AG04449 (cell line): ENCODE data around the gene WNT11.

Source experiments
- CTCF ChIA-PET: fragments of 350-600 bp; formaldehyde crosslinking; extraction: SDS; loops from one replicate; lab custom pipeline; 2021; ENCODE audit warnings: antibody characterized with exemption; lab: Yijun Ruan, JAX
- POLR2A ChIA-PET: fragments of 400-600, 350-600 bp; formaldehyde crosslinking; extraction: SDS; loops from one replicate; lab custom pipeline; 2020; ENCODE audit warnings: antibody characterized with exemption, inconsistent platforms; lab: Yijun Ruan, JAX
- DNase-seq: peaks from one replicate; pipeline ENCODE4 v3.0.0-alpha.2; 2010; ENCODE audit warnings: low read depth, low spot score
- H3K4me3 ChIP-seq: 2 replicates; pipeline ENCODE4 v1.5.1; 2011; ENCODE audit warnings: low read depth, mild to moderate bottlenecking, control low read depth, low read length
- TF ChIP-seq, protein P1 (sequence below): IDR thresholded peaks from one replicate; pipeline ENCODE4 v1.5.1; 2011; ENCODE audit warnings: mild to moderate bottlenecking, moderate library complexity, low read length, control low read depth, inconsistent platforms; ENCODE audit not compliant: insufficient read depth; ENCODE audit errors: missing control alignments

WNT11 gene

DNA sequence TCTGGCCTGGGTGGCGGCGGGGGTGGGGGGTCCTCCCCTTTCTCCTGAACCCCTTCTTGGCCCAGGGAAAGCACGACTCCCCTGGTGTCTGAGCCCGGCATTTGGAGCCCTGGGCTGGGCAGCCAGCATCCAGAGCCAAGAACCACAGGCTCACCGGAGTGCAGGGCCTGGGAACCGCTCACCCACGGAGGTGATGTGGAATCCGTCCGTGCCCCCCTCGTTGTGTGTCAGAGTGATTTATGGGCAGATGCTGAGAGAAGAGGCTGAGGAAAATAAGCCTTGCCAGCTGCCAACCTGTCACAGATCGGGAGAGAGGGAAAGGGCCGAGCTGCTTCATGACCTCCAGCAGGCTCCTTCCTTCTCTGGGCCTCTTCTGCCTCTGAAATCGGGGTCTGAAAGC lies 33.7 kb downstream of the WNT11 start:
- TF ChIP-seq, protein P1, sequence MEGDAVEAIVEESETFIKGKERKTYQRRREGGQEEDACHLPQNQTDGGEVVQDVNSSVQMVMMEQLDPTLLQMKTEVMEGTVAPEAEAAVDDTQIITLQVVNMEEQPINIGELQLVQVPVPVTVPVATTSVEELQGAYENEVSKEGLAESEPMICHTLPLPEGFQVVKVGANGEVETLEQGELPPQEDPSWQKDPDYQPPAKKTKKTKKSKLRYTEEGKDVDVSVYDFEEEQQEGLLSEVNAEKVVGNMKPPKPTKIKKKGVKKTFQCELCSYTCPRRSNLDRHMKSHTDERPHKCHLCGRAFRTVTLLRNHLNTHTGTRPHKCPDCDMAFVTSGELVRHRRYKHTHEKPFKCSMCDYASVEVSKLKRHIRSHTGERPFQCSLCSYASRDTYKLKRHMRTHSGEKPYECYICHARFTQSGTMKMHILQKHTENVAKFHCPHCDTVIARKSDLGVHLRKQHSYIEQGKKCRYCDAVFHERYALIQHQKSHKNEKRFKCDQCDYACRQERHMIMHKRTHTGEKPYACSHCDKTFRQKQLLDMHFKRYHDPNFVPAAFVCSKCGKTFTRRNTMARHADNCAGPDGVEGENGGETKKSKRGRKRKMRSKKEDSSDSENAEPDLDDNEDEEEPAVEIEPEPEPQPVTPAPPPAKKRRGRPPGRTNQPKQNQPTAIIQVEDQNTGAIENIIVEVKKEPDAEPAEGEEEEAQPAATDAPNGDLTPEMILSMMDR = no peak

DNA sequence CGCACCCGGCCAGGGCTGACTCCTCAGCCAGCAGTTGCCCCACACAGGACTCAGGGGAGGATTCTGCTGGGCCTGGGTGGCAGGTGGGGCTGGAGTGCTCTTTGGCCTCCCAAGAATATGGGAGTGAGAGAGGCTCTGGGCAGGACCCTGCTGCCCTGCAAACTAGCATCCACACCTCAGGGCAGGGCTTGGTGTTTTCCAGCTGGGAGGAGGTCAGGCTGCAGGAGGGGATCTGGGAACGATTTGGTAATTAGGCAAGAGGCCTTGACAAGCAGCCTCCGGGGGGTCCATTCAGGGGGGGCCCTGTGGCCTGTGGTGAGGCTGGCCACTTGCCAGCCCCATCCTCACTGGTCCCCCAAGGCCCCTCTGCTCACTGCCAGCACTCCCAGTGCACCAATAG lies 35.8 kb downstream of the WNT11 start:
- ChIA-PET CTCF (interaction anchor here (1.1 to 3.1 kb wide), 3 partner anchors 18 to 273 kb away, joined by 4 to 10 read pairs (median 5); no protein-coding TSS in a partner anchor), POLR2A (no interaction called here)
- TF ChIP-seq, protein P1 = no peak
- H3K4me3 ChIP-seq = no peak overlapping the region
- no peak for DNase-seq

More for the DNA sequence above, 33.7 kb downstream of the WNT11 start:
- DNase-seq = no peak
- CTCF ChIA-PET = interaction anchor here (1.0 kb wide), 1 partner anchor 276 kb away, joined by 3 read pairs; no protein-coding TSS in a partner anchor
- POLR2A ChIA-PET = no interaction called here
- H3K4me3 ChIP-seq = no peak overlapping the region

DNA sequence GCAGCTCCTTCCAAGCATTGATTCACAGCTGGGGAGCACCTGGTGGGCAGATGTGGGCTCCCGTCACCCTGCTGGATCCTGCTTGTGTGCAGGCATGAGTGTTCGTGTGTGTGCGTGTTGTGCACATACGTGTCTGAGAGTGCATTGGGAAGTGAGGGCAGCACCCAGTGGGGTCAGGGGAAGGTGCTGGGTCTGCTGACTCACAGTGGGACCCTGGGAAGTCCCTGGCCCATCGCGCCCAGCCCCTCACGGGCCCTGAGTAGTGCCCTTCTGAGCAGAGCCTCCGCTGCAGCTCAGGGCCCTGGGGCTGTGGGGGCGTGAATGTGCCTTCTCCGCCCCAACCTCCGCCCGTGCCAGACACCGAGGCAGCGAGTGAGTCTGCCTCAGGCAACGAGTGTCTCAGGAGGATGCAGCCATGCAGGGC lies 36.8 kb downstream of the WNT11 start:
- TF ChIP-seq, protein P1 = no peak
- ChIA-PET CTCF (interaction anchor here (1.0 to 3.1 kb wide), 2 partner anchors 17 to 39 kb away, joined by 3 to 10 read pairs; no protein-coding TSS in a partner anchor), POLR2A (no interaction called here)
- no peak for DNase-seq
- no peak overlapping the region for H3K4me3 ChIP-seq

DNA sequence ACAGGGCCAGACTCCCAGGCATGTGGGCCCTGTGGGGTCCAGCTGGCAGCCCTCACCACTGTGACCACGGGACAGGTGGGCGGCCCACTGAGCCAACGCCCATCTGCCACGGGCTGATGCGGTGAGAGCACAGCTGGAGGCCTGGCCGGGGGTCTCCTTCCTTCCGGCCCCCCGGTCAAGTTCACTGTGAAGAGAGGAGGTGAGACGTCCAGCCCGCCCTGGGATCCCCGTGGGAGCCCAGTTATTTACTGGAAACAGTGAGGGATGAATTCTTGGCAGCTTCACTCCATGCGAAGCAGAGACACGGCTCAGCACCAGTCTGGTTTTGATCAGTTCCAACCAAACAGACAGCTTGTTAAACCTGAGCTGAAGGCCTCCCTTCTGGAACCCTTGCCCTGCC lies 38.7 kb downstream of the WNT11 start:
- TF ChIP-seq, protein P1 = no peak
- DNase-seq = no peak
- ChIA-PET CTCF (interaction anchor here (1.2 kb wide), 1 partner anchor 15 kb away, joined by 3 read pairs; no protein-coding TSS in a partner anchor), POLR2A (no interaction called here)
- no peak overlapping the region for H3K4me3 ChIP-seq

DNA sequence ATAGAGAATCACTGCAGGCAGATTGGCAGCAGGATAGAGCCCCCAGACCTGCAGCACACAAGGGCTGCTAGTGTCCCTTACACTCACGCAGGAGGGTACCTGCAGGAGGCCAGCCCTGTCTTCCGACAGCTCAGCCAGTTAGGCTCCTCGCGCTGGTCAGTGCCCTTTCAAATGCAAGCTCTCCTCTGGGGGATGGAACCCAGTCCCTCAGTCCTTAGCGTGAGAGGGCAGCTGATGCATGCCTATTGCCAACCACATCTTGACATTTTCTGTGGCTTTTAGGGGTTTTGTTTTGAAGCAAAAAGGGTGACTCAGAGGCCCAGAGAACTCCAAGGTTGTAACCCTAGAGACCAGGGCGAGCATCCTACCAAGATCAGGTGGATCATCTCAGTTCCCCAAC lies 40.0 kb downstream of the WNT11 start:
- H3K4me3 ChIP-seq = no peak overlapping the region
- CTCF ChIA-PET = interaction anchor here (1.2 to 1.8 kb wide), 2 partner anchors 14 to 41 kb away, joined by 4 read pairs; no protein-coding TSS in a partner anchor
- TF ChIP-seq, protein P1 = no peak
- no peak for DNase-seq
- POLR2A ChIA-PET = no interaction called here

DNA sequence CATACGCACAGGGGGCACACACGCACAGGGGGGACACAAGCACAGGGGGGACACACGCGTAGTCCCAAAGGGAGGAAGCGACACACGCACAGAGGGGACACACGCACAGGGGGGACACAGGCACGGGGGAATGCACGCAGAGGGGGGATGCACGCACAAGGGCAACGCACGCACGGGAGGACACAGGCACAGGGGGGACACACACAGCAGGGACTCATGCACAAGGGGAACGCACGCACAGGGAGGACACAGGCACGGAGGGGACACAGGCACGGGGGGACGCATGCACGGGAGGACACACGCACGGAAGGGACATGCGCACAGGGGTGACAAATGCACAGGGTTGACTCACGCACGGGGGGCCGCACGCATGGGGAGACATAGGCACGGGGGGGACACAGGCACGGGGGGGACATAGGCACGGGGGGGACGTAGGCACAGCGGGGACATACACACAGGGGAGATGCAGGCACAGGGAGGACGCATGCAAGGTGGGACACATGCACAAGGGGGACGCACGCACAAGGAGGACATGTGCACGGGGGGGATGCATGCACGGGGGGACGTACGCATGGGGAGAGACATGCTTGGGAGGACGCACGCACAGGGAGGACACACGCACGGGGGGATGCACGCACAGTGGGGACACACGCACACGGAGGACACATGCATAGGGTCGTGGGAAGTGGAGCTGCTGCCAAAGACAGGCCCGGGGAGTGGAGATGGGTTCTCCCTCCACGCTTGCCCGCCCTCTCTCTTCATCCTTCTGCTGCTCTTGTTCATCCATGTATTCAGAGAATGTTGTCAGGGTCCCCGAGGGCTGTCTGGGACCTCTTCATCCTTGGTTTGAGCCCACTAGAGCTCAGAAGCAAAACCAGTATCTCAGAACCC lies 41.2 kb downstream of the WNT11 start:
- ChIA-PET POLR2A (no interaction called here), CTCF (interaction anchor here (1.2 to 1.8 kb wide), 2 partner anchors 13 to 42 kb away, joined by 4 read pairs; no protein-coding TSS in a partner anchor)
- TF ChIP-seq, protein P1 = no peak
- H3K4me3 ChIP-seq = no peak overlapping the region
- no peak for DNase-seq
